Astrocyte of the spinal cord (primary cell): ENCODE data around the gene STAG3.
"Not testable (repeated sequence)": the region's sequence is repeated elsewhere in the genome, so short reads cannot be mapped to it uniquely, and the experiment has no call there.

Experiments
- DNase-seq: peaks from one replicate; pipeline ENCODE4 v3.0.0; 2011; ENCODE audit warnings: low read depth, low spot score
- H3K4me3 ChIP-seq: 2 replicates; pipeline ENCODE4 v1.5.1; 2011; ENCODE audit warnings: low read depth, mild to moderate bottlenecking, low read length, moderate library complexity
- CTCF ChIP-seq: IDR thresholded peaks from 2 replicates; pipeline ENCODE4 v1.5.1; 2012; ENCODE audit warnings: low read depth, mild to moderate bottlenecking, low read length, inconsistent platforms
- in situ Hi-C: cut with HindIII; loops from 2 replicates; pipeline ENCODE4 v1.10.0; 2017; ENCODE audit warnings: low sequenced_read_pairs

Gene STAG3

GRCh38 chr7:100248483-100248882, 70.8 kb downstream of the STAG3 start:
- DNase-seq = no peak
- in situ Hi-C loops = no loop called here
- H3K4me3 ChIP-seq = no peak overlapping the region
- no peak for TF ChIP-seq CTCF

GRCh38 chr7:100257017-100257416, 79.3 kb downstream of the STAG3 start:
- no peak overlapping the region for H3K4me3 ChIP-seq
- TF ChIP-seq CTCF = no peak
- in situ Hi-C loops = no loop called here
- DNase-seq = no peak

- DNase-seq, H3K4me3 ChIP-seq, in situ Hi-C loops: not testable (repeated sequence)
These were observed 82.3 kb downstream of the STAG3 start for GRCh38 chr7:100259984-100260383.

GRCh38 chr7:100262896-100263295, 85.2 kb downstream of the STAG3 start:
- in situ Hi-C loops, H3K4me3 ChIP-seq, DNase-seq: not testable (repeated sequence)
